ENCODE results near the gene CDC42EP3. TPM values are rescaled to one million over a fixed set of nuclear protein-coding genes. Genes with fewer than 3 reads are reported as not detected.

Gene CDC42EP3
- polyA plus RNA-seq, 1 donor from 2014 or later: 25.2 TPM

DNA sequence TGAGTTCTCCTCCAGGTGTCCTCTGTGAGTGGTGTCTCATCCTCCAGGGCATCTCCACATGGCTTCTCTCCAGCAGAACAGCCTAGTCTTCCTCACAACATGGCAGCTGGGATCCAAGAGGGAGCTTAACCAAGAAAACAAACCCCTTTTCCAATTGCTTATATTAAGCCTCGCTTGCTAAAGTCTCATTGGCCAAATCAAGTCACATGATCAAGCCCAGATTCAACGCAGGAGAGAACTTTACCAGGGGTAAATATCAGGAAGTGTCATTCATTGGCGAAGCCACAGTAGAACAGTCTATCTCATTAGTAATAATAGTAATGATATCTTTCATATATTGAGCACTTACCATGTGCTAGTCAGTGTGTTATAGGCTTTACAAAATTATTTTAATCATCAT is 53.1 kb downstream of the CDC42EP3 start:
- H3K36me3 ChIP-seq (ENCODE audit: insufficient read depth, low read length): no peaks in the 10 kb centered on the region
- H3K4me2 ChIP-seq (ENCODE audit: low read length): no peak overlapping the region
- H3K9me3 ChIP-seq (ENCODE audit: low read length): no peaks in the 10 kb centered on the region
- no peak overlapping the region for H2AFZ ChIP-seq (ENCODE audit: low read depth, low read length)
- no peak for TF ChIP-seq TAF1 (IDR thresholded peaks at IDR 0.05; ENCODE audit: low read depth)
- TF ChIP-seq EZH2 (IDR thresholded peaks at IDR 0.05; ENCODE audit: borderline replicate concordance, insufficient read depth, low read length, poor library complexity, severe bottlenecking): no peak
- no peak for TF ChIP-seq REST (IDR thresholded peaks at IDR 0.05; ENCODE audit: borderline replicate concordance)
- no peak for TF ChIP-seq POLR2AphosphoS5 (IDR thresholded peaks at IDR 0.05)
- H3K4me3 ChIP-seq (ENCODE audit: low read length): no peak overlapping the region
- H3K9ac ChIP-seq (ENCODE audit: low read length): no peak overlapping the region
- no peaks in the 10 kb centered on the region for H4K20me1 ChIP-seq (ENCODE audit: insufficient read depth)
- no peaks in the 10 kb centered on the region for H3F3A ChIP-seq (ENCODE audit: insufficient read depth, low read length, poor library complexity, severe bottlenecking)
- H3K27me3 ChIP-seq (ENCODE audit: insufficient read depth, low read depth, low read length): no peaks in the 10 kb centered on the region
- no peaks in the 10 kb centered on the region for H3K79me2 ChIP-seq (replicated peaks; ENCODE audit: insufficient read depth, low read length)
- no peaks in the 10 kb centered on the region for H3K9me2 ChIP-seq (ENCODE audit: insufficient read depth, low read length)
- H3K27ac ChIP-seq (ENCODE audit: low read length): no peak overlapping the region

- no peaks in the 10 kb centered on the region for H3K27me3 ChIP-seq (ENCODE audit: insufficient read depth, low read depth, low read length)
- no peaks in the 10 kb centered on the region for H4K20me1 ChIP-seq (ENCODE audit: insufficient read depth)
- H3K4me3 ChIP-seq (ENCODE audit: low read length): no peak overlapping the region
- H3F3A ChIP-seq (ENCODE audit: insufficient read depth, low read length, poor library complexity, severe bottlenecking): no peaks in the 10 kb centered on the region
- no peaks in the 10 kb centered on the region for H3K9me2 ChIP-seq (ENCODE audit: insufficient read depth, low read length)
- no peak overlapping the region for H2AFZ ChIP-seq (ENCODE audit: low read depth, low read length)
- H3K36me3 ChIP-seq (ENCODE audit: insufficient read depth, low read length): no peaks in the 10 kb centered on the region
- H3K79me2 ChIP-seq (replicated peaks; ENCODE audit: insufficient read depth, low read length): no peaks in the 10 kb centered on the region
- no peak for TF ChIP-seq RAD21 (conservative IDR thresholded peaks at IDR 0.05)
- no peak for TF ChIP-seq TAF1 (IDR thresholded peaks at IDR 0.05; ENCODE audit: low read depth)
- no peak for TF ChIP-seq EZH2 (IDR thresholded peaks at IDR 0.05; ENCODE audit: borderline replicate concordance, insufficient read depth, low read length, poor library complexity, severe bottlenecking)
- TF ChIP-seq SMC3 (conservative IDR thresholded peaks at IDR 0.05; ENCODE audit: poor library complexity): no peak
- TF ChIP-seq EP300 (conservative IDR thresholded peaks at IDR 0.05; ENCODE audit: poor library complexity, severe bottlenecking): no peak
- TF ChIP-seq, protein P1, sequence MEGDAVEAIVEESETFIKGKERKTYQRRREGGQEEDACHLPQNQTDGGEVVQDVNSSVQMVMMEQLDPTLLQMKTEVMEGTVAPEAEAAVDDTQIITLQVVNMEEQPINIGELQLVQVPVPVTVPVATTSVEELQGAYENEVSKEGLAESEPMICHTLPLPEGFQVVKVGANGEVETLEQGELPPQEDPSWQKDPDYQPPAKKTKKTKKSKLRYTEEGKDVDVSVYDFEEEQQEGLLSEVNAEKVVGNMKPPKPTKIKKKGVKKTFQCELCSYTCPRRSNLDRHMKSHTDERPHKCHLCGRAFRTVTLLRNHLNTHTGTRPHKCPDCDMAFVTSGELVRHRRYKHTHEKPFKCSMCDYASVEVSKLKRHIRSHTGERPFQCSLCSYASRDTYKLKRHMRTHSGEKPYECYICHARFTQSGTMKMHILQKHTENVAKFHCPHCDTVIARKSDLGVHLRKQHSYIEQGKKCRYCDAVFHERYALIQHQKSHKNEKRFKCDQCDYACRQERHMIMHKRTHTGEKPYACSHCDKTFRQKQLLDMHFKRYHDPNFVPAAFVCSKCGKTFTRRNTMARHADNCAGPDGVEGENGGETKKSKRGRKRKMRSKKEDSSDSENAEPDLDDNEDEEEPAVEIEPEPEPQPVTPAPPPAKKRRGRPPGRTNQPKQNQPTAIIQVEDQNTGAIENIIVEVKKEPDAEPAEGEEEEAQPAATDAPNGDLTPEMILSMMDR (IDR thresholded peaks at IDR 0.05; ENCODE audit: poor library complexity, severe bottlenecking): no peak
- TF ChIP-seq POLR2AphosphoS5 (IDR thresholded peaks at IDR 0.05): no peak
- TF ChIP-seq REST (IDR thresholded peaks at IDR 0.05; ENCODE audit: borderline replicate concordance): no peak
- TF ChIP-seq MXI1 (conservative IDR thresholded peaks at IDR 0.05; ENCODE audit: poor library complexity, severe bottlenecking): no peak
- H3K9me3 ChIP-seq (ENCODE audit: low read length): no peaks in the 10 kb centered on the region
- H3K4me2 ChIP-seq (ENCODE audit: low read length): no peak overlapping the region
- no peak overlapping the region for H3K27ac ChIP-seq (ENCODE audit: low read length)
- H3K9ac ChIP-seq (ENCODE audit: low read length): no peak overlapping the region
Observed at GRCh38 chr2:37617119-37617892, 54.1 kb downstream of the CDC42EP3 start.

Data from neural cell (in vitro differentiated cells).